ENCODE measurements around the gene UQCC3.
A peak's percentile ranks its signal among the peaks of the same experiment; 100 is the strongest.
"Not testable (repeated sequence)": the region's sequence is repeated elsewhere in the genome, so short reads cannot be mapped to it uniquely, and the experiment has no call there.

Gene UQCC3

GRCh38 chr11:62665599-62666258, 5.7 kb upstream of the UQCC3 start:
- peak; percentile 51 for DNase-seq (ENCODE audit: low read depth, low spot score)

GRCh38 chr11:62666259-62666926, 5.1 kb upstream of the UQCC3 start:
- no peak for DNase-seq (ENCODE audit: low read depth, low spot score)

GRCh38 chr11:62667460-62667859, 4.0 kb upstream of the UQCC3 start:
- no peak for DNase-seq (ENCODE audit: low read depth, low spot score)

GRCh38 chr11:62669420-62670161, 1.9 kb upstream of the UQCC3 start:
- DNase-seq (ENCODE audit: low read depth, low spot score): no peak

DNA sequence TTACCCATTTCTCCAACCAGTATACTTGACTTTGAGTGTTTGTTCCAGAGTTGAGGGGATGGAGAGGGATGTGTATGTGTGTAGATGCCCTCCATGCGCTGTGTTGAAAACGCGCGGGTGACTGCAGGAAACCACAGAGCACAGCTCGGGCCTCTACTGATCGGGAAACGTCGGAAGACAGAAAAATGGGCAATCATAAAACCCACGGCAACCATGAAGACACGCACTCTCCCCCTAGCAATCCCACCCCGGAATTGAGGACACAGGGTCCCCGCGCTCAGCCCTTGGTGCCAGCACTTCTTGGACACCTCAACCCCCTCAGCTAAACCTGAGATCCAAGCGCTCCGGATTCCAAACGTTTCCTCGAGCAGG, 251 bp upstream of the UQCC3 start:
- no peak for DNase-seq (ENCODE audit: low read depth, low spot score)

- no peak for DNase-seq (ENCODE audit: low read depth, low spot score)
Measured at GRCh38 chr11:62673196-62673525, 1.7 kb downstream of the UQCC3 start.

DNA sequence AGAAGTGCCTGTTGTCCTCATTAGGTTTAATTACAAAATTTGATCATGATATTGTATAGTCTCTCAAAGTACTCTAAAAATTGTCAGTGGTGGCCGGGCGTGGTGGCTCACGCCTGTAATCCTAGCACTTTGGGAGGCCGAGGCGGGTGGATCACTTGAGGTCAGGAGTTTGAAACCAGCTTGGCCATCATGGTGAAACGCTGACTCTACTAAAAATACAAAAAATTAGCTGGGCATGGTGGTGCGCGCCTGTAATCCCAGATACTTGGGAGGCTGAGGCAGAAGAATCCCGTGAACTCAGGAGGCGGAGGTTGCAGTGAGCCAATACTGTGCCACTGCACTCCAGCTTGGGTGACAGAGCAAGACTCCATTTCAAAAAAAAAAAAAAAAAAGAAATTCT, 3.9 kb downstream of the UQCC3 start:
- not testable (repeated sequence) for DNase-seq (ENCODE audit: low read depth, low spot score)

DNA sequence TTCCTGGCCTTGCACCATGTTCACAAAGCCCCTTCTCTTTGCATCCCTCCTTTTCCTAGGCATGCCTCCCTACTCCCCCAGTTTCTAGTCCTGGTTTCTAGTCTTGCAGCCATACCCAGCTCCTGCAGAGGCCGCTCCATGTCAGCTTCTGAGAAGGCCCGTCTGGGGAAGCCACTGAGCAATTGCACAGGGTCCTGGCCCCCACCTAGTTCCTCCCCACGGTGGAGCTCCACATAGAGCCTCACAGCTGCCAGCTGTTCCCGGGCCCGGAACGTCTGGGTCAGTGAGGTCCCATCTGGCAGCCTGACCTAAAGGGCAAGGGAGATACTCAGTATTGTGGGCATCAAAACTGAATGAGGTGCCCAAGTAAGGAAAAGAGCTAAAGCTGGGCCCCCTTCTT, 5.2 kb downstream of the UQCC3 start:
- no peak for DNase-seq (ENCODE audit: low read depth, low spot score)

- no peak for DNase-seq (ENCODE audit: low read depth, low spot score)
Measured at GRCh38 chr11:62677156-62677555, 5.7 kb downstream of the UQCC3 start.

- no peak for DNase-seq (ENCODE audit: low read depth, low spot score)
Measured at GRCh38 chr11:62677714-62678113, 6.2 kb downstream of the UQCC3 start.

DNA sequence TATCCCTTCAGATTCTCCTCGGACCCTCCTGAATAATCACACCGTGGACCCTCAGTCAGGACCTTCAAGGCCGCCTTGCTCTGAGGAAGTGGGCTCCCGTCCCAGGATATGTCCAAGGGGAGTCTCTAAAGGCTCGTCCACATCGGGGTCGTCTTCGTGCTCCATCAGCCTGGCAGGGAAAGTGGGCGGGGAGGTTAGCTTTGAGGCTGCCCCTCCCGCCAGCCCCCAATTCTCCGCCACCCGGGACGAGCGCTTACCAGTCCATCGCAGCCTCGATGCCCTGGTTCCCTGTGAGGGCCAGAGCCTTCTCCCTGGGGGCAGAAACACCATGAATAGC, 6.9 kb downstream of the UQCC3 start:
- no peak for DNase-seq (ENCODE audit: low read depth, low spot score)

DNA sequence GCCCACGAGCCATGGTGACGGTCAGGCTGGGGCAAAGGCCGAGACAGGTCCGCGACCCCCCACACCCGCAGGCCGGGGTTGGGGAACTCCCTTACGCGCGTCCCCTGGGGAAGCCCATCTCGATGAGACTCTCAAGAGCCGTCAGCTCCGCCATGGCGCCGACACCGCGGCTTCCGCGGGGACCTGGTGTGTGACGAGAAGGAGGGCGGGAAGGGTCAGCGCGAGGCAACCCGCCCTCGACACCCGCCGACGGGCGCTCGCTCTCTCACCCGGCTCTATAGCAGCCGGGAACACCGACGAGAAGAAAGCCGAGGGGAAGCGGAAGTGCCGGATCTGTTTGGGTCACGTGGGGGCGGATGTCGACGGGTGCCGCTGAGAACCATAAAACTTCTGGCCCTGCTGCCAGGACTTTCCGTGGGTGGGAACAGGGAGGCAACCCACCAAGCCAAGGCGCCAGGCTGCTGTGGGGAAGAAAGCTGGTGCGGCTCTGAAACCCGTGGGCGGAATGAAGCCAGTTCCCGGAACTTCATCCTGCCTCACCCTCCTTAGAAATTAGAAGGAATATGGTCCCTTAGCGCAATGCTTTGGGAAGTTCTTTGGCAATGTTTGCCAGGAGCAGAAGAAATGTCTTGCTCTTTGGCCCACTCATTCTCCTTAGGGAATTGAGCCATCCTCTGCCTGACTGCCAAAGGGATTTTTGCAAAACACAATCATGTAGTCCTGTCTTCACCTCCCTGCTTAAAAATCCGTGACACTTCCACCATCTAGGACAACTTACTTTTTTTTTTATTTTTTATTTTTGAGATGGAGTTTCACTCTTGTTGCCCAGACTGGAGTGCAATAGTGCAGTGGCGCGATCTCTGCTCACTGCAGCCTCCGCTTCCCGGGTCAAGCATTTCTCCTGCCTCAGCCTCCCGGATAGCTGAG, 7.6 kb downstream of the UQCC3 start, which contains the start of gene UBXN1:
TSS of gene UBXN1 (minus strand) at position 304 of the 927 bp plus-strand sequence. CDS start at position 154, 150 bp downstream.
- DNase-seq (ENCODE audit: low read depth, low spot score): peak; percentile 64

GRCh38 chr11:62680825-62681240, 9.4 kb downstream of the UQCC3 start:
- DNase-seq (ENCODE audit: low read depth, low spot score): no peak

- DNase-seq (ENCODE audit: low read depth, low spot score): no peak
Measured at GRCh38 chr11:62682518-62682917, 11.0 kb downstream of the UQCC3 start.

DNA sequence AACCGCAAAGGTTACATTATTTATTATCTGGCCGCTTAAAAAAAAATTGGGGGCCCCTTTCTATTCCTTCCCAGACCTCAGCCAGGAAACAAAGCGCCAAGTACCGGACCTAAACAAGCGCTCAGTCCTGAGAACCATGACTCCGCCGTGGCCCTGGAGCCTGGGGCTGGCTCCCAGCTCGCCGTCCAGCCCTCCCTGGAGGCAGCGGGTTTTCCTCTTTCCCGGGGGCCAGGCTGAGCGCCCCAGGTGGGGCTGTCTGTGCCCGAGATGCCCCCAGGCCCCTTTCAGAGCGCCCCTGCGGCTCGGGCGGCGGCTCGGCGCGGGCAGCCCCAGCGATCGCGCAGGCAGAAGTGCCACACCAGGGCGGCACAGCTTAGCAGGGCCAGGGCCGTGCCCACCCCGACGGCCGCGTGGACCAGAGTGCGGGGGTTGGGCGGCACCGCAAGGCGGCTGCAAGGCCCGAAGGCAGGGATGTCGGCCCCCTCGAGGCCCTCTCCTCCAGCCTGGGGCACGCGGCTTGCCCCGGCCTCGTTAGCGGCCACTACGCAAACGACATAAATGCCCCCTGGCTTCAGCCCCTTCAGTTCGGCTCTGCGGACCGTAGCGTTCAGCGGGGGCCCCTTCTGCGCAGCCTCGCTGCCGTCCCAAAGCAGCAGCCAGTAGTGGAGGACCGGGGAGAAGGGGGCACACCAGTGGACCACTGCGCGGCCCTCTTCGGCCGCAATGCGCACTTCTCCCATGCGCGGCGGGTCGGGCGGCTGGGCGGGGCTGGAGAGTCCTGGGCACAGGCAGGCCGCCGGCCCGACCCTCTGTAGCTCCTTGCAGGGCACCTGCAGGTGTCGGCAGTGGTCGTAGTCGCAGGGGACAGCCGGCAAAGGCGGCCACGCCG, 16.3 kb downstream of the UQCC3 start:
- DNase-seq (ENCODE audit: low read depth, low spot score): no peak

DNA sequence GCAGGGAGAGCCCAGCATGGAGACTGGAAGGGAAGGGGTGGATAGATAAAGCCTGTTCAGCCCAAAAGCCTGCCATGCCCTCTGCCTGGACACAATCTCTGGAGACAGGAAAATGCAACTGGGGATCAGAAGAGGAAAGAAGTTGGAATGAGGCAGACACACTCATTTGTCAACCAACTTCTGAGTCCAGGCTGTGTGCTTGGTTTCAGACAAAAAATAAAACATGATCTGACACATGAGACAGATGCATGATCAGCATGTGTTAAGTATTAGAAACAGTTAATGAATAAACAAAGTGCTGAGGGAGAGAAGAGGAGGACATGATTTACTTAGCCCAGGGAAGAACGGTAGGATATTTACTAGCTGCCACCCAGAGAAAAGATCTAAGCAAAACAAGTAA, 17.0 kb downstream of the UQCC3 start:
- no peak for DNase-seq (ENCODE audit: low read depth, low spot score)

DNA sequence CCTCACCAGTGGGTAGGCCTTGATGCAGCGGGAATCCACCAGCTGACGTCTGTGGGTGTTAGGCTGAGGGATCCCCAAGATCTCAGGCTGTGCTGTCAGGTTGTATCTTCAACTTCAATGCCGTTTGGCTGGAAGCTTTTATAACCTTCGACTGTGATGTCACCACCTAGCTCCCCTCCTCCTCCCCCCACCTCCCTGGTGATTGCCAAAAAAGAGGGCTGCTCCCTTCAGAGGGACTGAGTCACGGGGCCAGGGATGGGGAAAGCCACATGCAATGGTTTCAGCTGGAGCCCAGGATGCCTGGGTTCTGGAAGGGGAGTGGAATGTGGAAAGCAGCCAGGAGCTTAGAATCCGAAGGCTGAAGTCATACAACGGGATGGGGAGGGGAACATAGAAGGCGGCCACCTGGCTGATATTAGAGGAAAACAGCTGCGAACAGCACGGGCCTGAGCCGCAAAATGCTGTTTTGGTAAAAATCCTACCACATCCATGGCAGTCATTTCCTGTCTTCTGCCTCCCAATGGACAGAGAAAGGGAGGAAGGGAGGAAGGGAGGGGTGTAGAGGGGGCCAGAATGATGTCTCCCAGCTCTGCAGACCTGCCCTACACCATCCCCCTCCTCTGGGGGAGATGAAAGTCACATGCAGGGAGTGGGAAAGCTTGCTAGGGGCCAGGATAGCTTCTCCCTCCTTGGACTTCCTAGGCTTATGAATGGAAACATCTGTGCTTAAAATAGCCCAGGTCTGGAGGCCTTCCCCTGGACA, 18.1 kb downstream of the UQCC3 start, which contains the start of gene LRRN4CL:
TSS of gene LRRN4CL (minus strand) at position 110 of the 763 bp plus-strand sequence. CDS start 1,022 bp downstream, outside the sequence.
- DNase-seq (ENCODE audit: low read depth, low spot score): no peak

- not testable (repeated sequence) for DNase-seq (ENCODE audit: low read depth, low spot score)
Measured at GRCh38 chr11:62693624-62694023, 22.2 kb downstream of the UQCC3 start.

DNA sequence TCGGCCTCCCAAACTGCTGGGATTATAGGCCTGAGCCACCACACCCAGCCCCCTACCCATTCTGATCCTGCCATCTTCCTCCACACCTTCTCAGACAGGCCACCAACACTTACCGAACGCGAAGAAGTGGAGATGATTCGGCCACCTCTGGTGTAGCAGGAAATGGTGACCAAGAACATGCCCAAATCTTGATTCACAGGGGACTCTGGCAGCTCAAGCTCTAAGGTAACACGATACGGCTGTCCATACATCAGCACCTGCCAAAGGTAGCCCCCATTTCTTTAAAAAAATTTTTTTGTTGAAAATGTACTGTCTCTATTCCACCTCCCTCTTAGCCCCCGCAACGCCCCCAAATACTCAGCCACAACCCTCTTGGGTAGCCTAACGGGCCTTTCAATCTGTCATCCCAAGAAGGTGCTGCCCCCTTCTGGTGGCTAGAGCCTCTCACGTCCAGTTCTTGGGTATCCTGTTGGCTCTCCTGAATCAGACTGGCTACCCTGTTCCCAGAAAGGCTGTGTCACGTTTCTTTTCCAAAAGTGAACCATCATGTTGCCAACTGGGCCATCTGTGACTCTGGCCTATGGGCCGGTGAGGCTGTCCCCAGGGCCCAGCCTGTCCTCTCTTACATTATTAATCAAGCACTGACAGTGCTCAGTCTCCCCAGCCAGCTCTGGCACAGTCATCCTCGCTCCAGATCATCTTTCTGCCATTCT, 23.1 kb downstream of the UQCC3 start:
- DNase-seq (ENCODE audit: low read depth, low spot score): peak; percentile 54
